NCI-H2227 (cell line): ENCODE data around the gene ADAM10.

Experiments used
- DNase-seq: peaks from one replicate; lab custom pipeline; 2025; ENCODE audit not compliant: unreplicated experiment; lab: John Stamatoyannopoulos, UW

Gene ADAM10

DNA sequence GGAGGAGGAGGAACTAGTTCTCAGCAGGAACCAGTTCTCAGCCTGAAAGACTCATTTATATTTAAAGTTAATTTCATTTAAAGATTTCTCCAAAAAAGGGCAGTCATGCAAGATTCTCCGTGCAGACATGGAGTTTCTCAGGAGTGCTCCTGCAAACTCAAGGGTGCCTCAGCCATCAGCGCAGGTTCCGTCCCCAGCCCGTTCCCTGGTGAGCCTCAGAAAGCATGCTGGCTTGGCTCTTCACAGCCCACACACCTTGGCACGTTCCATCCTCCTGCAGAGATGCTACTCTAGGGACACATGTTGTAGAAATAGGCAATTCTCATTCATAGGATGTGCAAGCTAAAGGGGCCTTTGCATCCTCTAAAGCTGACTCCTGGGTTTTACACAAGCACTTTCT lies 194.7 kb downstream of the ADAM10 start:
- no peak for DNase-seq

DNA sequence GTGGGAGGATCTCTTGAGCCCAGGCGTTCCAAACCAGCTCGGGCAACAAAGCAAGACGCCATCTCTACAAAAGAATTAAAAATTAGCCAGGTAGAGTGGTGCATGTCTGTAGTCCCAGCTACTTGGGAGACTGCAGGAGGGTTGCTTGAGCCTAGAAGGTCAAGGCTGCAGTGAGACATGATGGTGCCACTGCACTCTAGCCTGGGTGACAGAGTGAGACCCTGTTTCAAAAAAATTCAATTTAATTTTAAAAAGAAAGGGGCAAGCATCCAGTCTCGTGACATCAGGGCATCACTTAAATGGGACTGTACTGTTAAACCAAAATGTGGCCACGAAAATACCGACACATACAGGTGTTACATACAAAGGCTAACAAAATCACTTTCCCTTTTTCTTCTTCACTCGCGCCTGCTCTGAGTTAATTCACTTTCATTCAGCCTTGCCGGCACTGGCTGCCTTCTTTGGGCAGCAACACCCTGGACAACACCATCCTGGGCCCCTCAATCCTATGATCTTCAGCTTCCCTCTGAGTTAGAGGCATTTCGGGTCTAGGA lies 196.1 kb downstream of the ADAM10 start:
- no peak for DNase-seq

DNA sequence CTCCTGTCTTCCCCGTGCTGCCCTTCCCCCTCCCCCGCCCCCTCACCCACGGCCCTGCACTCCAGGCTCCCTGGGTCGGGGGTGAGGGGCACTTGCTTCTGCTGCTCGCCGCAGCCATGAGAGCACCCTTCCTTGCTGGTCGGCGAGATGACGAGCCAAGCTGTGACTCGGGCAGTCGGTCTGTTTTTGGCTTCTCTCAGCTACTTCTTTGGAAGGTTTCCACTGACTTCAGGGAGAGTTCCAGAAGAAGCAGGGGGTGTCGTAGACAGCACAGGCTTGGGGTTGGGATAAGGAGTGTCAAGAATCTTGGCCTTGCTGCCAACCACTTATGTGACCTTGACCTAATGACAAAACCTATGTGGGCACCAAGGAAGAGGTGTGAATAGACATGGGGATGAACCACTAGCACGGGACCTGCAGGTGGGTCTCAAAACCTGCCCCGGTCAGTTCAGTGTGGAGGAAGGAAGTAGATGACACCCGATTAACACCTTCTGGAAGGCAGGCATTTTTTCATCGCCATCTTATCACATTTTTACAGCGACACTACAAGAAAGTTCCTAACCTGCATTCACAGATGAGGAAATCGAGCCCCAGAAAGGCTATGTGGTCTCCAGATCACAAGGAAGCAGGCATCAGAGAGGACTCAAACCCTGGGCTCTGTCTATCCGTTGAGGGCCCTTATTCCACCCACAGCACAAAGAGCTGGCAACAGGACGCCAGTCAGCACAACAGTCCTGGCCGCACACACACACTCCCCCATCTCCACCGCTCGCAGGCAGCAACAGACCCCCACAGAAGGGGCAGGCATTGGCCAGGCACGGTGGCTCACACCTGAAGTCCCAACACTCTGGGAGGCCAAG lies 196.8 kb downstream of the ADAM10 start:
- DNase-seq: no peak

DNA sequence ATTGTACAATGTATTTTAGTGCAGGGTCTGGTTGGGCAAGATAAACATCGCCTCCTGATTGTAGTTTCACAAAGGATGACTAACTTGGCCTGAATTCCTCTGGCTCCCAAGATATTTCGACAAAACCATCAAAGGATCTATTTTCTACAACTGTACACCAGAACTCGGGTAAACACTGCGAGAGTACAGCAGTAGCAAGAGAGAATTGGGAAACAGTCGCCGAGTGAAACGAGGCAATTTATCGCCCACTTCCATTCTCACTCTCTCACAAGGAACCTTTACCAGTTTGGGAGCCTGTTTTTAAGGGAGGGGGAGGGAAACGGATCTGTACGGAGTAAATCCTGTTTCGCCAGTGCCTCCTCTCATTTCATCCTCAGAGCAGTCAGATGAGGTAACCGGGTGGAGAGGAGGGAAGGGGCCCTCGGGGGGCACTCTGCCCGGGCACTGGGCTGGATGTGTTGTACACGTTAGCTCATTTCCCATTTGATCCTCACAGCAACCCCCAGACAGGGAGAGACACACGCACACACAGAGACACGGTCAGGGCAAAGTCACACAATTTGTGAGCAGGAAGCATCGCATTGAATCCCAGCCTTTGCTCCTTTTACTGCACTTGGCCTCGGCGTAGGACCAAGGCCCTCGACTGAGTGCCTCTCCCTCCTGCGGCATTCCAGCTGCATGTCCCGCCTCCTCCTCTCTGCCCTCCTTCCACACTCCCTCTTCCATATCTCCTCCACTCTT lies 197.6 kb downstream of the ADAM10 start:
- no peak for DNase-seq

DNA sequence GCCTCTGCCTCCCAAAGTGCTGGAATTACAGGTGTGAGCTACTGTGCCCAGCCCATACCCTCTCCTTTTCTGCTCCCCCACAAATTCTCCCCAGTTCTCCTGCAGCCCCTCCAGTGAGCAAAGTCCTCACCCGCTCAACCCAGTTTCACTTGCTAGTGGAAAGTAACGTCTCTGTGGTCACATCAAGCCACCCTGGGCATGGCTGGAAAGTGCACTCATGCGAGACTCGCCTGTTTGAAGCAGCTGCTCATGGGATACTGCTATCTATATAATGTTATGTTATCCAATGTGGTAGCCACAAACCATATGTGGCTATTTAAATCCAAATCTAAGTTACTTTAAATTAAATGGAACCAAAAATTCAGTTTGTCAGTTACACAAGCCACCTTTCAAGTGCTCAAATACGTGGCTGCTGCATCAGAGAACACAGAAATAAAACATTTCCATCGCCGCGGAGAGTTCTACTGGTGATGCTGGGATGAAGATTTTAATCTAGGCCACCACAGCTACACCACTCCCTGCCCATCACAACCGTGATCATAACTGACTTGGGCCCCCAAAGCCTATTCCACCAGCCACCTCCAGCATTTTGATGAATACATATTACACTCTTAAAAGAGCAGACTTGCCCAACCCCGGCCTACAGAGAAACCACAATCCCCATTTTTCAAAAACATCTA lies 198.3 kb downstream of the ADAM10 start:
- DNase-seq: no peak

DNA sequence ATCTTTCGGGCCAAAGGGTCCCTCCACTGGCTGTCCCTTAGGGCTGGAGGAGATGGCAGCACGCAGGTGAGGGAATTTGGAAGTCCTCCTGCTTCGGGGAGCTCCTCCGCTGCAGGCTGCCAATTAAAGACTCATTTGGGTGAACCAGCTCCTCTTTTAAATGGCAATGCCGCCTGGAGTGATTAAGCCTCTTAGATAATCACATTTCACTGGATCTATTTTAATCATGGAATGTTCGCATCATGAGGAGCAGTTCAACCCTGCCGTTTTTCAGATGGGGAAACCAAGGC lies 199.8 kb downstream of the ADAM10 start:
- DNase-seq: no peak

DNA sequence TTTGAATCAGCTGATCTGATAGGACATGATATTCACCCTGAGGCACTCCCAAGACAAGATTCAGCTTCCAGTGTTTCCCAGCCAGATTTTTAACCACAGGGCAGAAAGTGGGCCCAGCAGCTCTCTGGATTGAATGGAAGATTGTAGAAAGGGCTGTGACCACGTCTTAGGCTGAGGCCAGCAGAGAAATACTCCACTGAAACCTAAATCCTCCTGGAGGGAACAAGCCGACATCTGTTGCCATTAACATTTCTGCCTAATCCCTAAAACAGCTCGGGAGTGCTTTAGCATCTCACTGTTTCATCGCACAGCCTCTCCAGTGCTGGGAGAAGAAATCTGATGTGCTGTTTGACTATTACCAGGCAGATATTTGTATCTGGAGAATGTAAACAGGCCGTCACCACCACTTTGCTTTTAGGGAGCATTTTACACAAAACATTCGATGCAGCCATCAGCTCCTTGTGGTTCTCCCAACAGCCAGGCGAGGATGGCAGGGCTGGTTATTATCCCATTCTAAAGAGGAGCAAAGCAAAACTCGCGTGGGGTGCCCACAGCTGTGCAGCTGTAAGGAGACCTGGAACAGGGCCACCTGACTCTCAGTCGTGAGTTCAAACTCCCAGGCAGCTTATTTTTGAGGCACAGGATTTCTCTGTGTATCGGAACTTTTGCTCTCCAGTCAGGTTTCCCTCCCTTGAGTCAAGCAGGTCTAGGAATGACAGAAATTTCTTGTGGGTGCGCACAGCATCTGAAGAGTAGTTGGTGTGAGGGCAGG lies 200.3 kb downstream of the ADAM10 start:
- DNase-seq: no peak

DNA sequence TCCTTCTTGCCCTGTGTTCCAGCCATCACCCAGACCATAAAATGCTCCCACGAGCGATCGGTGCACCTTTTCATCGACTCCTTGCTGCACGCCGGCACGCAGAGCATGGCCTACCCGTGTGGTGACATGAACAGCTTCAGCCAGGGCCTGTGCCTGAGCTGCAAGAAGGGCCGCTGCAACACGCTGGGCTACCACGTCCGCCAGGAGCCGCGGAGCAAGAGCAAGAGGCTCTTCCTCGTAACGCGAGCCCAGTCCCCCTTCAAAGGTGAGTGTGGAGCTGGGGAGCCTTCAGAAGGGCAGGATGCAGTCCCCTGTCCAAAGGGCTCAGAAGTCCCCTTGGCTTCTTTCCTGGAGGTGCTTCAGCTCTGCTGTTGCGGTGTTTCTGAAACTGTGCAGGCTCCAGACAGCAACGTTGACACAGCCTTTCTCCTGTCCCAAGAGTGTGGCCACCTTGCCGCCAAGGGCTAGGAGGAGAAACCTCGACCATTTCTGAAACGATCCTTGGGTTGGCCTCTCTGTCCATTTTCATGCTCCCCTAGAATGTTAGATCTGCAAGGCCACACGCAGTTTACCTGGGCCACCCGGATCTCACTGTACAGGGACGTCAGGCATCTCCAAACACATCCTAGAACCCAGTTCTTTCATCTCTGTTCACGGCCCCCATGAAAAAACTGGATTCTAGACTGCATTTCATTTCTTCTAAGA lies 201.0 kb downstream of the ADAM10 start:
- DNase-seq: no peak

DNA sequence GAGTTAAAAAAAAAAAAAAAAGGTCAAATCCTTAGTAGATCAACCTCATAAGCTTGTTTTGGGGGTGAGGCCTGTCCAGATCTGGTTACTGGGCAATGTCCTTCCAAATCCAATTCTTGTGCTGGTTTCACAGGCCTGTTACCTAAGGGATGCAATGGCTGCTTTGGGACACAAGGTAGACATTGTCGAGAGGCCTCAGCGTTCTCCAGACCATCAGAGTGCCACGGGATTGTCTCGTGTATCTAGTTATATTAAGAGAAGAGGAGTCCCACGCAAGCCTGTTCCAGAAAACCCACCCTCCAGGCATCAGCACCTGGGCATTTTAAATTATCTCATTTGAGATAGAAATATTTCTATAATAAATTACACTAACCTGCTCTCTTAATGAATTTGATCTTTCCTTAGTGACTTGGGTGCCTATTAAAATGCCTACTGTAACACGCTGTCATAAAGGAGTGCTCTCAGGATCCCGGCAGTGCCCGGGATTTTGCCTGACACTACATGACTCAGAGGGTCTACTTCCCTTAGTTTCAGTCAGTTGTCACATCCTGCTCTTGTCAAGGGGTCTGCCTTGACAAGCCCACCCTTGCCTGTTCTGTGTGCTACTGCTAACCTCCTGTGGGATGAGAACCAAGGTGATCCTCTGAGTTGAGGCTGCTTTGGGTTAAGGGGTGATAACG lies 201.7 kb downstream of the ADAM10 start:
- DNase-seq: no peak

DNA sequence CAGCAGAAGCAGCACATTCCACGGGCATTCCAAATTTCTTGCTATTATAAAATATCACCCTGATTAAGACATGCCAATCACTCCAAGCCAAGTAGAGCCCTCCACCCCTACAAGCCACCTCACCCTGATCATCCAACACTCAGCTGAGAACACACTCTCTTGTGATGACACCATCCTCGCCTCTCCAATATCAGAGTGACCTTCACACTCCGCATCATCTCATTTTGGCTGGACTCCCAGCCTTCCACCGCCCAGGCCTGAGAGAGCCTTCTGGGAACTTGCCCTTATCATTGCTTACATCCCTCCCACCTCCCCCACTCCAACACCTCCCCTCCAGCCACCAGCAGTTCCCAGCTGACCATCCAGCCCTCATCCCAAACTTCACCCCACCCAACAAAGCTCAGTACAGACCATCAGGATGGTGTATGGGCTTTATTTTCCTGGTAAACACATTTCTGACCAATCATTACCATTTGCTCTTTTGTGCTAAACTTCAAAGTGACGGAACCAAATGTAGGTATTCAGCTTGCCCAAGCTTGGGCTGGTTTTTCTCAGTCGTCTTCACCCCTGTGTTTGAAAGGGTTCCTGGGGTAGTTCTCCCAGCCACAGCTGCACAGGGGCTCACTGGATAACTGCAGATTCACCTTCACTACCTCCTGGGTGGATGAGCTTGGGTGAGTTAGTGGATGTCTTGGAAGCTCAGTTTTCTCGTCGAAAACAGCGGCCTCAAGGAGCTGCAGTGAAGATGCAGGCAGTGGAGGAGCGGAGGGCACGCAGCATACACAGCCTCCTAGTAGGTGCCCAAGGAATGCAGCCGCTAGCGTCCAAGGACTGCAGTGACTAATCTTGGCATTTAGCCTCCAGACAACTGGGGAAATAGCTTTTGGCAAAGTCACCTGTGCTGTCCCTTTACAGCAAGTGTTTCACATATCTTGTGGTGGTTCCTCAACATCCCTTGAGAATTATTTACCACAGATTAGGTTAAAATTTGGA lies 202.6 kb downstream of the ADAM10 start:
- no peak for DNase-seq

DNA sequence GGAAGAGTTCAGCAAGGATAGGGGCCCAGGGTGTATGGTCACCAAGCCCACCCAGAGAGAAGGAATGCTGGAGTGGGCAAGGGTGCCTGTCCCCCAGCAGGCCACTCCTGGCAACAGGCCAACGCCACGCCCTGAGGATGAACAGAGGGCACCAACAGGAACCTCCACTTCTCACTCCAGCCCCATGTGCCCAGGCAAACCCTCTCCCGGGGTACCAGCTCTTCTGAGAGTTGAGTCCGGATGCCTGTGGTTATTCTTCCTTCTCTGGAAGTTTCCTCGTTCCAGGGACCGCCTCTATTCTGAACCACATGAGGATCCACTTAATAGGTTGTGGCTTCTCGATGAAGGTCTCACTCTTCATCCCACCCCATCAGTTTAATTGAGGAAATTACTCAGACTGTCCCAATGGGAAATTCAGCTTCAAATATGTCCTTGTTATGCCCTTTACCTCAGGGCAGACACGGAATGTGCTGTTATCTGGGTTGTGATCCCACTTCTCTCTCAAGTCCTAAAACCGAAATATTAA lies 203.4 kb downstream of the ADAM10 start:
- DNase-seq: no peak

DNA sequence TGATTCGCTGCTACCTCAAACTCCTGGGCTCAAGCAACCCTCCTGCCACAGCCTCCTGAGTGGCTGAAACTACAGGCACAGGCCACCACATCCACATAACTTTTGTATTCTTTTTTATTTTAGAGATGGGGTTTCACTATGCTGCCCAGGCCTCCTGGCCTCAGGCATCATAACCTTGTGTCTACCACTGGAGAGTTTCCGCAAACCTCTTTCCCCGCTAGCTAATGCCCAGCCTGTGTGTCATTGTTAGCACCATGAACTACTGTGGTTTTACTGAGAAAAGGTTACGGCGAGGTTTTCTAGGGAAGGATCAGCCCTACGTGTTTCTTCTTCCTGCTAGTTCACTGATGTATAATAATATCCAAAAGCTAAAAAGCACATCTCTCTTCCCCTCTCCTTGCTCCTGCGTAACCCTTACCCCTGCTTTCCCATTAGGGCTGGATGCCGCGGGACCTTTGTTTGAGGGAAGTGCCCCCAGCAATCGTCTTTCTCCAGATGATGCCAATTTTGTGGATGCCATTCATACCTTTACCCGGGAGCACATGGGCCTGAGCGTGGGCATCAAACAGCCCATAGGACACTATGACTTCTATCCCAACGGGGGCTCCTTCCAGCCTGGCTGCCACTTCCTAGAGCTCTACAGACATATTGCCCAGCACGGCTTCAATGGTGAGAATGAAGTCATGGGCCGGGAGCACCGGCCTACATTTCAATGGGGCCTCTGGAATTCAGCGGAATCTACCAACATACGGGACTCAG lies 204.0 kb downstream of the ADAM10 start:
- no peak for DNase-seq

DNA sequence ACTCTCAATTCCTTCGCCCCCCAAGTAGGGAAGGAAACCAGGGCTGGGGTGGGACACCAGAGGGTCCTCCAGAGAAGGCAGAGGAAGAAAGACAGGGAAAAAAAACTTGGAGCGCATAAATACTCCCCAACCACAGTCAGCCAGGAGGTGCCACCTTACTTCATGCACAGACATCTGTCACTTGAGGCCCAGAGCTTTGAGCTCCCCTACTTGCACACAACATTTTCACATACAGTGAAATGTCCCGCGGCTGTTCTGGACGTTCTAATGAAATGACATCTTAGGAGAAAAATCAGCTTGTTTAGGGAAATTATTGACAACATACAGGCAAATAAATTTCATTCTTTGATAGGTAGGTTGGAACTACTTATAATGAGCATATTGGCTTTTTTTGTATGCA lies 204.8 kb downstream of the ADAM10 start:
- DNase-seq: no peak

DNA sequence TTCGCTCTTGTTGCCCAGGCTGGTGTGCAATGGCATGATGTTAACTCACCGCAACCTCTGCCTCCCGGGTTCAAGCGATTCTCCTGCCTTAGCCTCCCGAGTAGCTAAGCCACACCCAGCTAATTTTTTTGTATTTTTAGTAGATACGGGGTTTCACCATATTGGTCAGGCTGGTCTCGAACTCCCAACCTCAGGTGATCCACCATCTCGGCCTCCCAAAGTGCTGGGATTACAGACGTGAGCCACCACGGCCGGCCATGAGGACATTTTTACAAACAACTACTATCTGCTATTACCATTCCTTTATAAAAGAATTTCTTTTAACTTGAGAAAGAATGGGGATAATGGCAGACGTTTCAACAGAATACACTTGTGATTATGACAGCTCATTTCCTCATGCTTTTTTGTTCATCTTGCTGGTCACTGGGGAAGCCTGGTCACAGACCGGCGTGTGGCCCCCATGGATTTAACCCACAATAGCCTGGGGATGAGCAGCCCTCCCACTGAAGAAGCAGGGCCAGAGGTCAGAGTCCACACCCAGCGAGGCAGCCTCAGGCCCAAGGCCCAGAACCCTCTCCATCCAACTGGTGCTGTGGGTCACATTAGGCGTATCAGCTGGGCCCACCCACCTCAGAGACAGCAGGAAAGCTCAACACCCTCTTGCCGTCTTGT lies 205.7 kb downstream of the ADAM10 start:
- DNase-seq: no peak

DNA sequence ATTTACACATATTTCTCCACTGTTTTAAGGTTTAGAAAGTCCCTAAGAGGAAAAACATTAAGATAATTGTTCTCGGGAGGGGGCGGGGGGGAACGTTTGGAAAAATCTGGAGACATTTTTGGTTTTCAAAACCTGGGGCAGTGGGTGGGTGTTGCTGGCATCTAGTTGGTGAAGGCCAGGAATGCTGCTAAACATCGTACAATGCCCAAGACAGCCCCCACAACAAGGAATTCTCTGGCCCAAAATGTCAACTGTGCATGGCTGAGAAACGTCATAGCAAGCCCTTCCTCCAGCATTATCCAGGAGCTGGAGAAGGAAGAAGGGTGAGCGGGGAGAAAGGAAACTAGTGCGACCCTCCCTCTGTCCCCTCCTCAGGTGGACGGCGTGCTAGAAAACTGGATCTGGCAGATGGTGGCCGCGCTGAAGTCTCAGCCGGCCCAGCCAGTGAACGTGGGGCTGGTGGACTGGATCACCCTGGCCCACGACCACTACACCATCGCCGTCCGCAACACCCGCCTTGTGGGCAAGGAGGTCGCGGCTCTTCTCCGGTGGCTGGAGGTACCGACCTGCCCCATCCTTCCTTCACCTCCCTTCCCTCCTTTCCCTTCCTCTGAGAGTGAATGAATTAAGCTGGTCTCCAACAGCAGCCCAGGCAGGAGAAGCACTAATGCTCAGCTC lies 208.0 kb downstream of the ADAM10 start:
- no peak for DNase-seq

DNA sequence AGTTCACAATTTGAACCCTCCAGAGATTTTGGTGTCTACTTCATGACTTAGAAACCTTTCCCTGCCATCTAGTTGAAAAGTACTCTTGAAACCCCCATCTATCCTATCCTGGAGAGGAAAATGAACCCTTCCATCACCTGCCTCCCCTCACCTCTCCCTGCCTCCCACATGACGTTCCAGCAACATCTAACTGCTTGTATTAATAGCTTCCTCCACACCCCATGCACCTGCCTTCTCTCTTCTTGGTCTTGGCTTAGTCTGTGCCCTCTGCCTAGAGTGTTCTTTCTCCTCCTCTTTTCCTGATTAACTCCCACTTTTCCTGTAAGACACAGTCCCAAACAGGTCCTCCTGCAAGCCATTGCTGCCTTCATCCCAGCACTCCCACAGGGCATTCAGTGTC lies 210.0 kb downstream of the ADAM10 start:
- no peak for DNase-seq

DNA sequence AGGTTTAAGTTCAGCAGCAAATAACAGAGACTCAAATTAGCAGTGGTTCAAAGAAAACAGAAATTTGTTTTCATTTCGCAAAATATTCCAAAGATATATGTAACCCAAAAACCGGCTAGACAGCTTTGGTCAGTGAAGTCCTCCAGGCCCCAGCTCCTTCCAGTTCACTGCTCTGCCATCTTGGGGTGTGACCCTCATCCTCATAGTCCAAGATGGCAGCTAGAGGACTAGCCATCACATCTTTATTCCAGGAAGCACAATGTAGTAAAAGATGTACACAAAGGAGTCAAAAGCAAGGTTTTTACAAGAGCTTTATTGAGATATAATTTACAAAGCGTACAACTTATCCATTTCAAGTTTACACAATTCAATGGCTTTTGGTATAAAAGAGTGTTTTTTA lies 210.6 kb downstream of the ADAM10 start:
- DNase-seq: no peak
